ENCODE data around the gene LARGE1. TPM values are rescaled to one million over a fixed set of nuclear protein-coding genes. Genes with fewer than 3 reads are reported as not detected.

Gene LARGE1
- total RNA-seq, 2 donors from 2014 or later = 29.5 to 42.1 TPM

GRCh38 chr22:33884829-33885228 is 35.4 kb downstream of the LARGE1 start:
- no peaks in the 10 kb centered on the region for H3K36me3 ChIP-seq
- no peaks in the 10 kb centered on the region for H3K9me3 ChIP-seq
- DNase-seq (ENCODE audit: low spot score) (no peak), ATAC-seq (ENCODE audit: insufficient number of reproducible peaks, low FRiP score, low read depth) (no peak)
- H3K4me1 ChIP-seq (ENCODE audit: control insufficient read depth in 1 of 2, low read depth in 2 of 2) = peaks cover 7 to 13% of the 10 kb centered on the region in 2 donors
- no peaks in the 10 kb centered on the region for H3K27me3 ChIP-seq (replicated peaks; ENCODE audit: insufficient read depth)
- H3K27ac ChIP-seq = no peak overlapping the region
- no peak for TF ChIP-seq CTCF (IDR thresholded peaks at IDR 0.05)
- H3K4me3 ChIP-seq = no peak overlapping the region

- no peak overlapping the region for H3K4me3 ChIP-seq
- peaks cover 3 to 10% of the 10 kb centered on the region in 2 donors for H3K4me1 ChIP-seq (ENCODE audit: control insufficient read depth in 1 of 2, low read depth in 2 of 2)
- H3K9me3 ChIP-seq = no peaks in the 10 kb centered on the region
- no peak for ATAC-seq (ENCODE audit: insufficient number of reproducible peaks, low FRiP score, low read depth)
- no peak for DNase-seq (ENCODE audit: low spot score)
- no peak for TF ChIP-seq CTCF (IDR thresholded peaks at IDR 0.05)
- H3K36me3 ChIP-seq = no peaks in the 10 kb centered on the region
- H3K27me3 ChIP-seq (replicated peaks; ENCODE audit: insufficient read depth) = no peaks in the 10 kb centered on the region
- no peak overlapping the region for H3K27ac ChIP-seq
These were observed 36.1 kb downstream of the LARGE1 start for GRCh38 chr22:33883961-33884808.

GRCh38 chr22:33883561-33883960 is 36.7 kb downstream of the LARGE1 start:
- H3K27ac ChIP-seq = no peak overlapping the region
- no peak for TF ChIP-seq CTCF (IDR thresholded peaks at IDR 0.05)
- H3K27me3 ChIP-seq (replicated peaks; ENCODE audit: insufficient read depth) = no peaks in the 10 kb centered on the region
- no peaks in the 10 kb centered on the region for H3K36me3 ChIP-seq
- H3K4me3 ChIP-seq = no peak overlapping the region
- ATAC-seq (ENCODE audit: insufficient number of reproducible peaks, low FRiP score, low read depth) (no peak), DNase-seq (ENCODE audit: low spot score) (no peak)
- no peaks in the 10 kb centered on the region for H3K9me3 ChIP-seq
- H3K4me1 ChIP-seq (ENCODE audit: control insufficient read depth in 1 of 2, low read depth in 2 of 2) = peaks cover 0 to 4% of the 10 kb centered on the region in 2 donors

GRCh38 chr22:33882991-33883390 is 37.3 kb downstream of the LARGE1 start:
- H3K4me3 ChIP-seq = no peak overlapping the region
- H3K36me3 ChIP-seq = no peaks in the 10 kb centered on the region
- ATAC-seq (ENCODE audit: insufficient number of reproducible peaks, low FRiP score, low read depth) (no peak), DNase-seq (ENCODE audit: low spot score) (no peak)
- H3K27me3 ChIP-seq (replicated peaks; ENCODE audit: insufficient read depth) = no peaks in the 10 kb centered on the region
- no peaks in the 10 kb centered on the region for H3K9me3 ChIP-seq
- TF ChIP-seq CTCF (IDR thresholded peaks at IDR 0.05) = no peak
- H3K4me1 ChIP-seq (ENCODE audit: control insufficient read depth in 1 of 2, low read depth in 2 of 2) = no peaks in the 10 kb centered on the region
- no peak overlapping the region for H3K27ac ChIP-seq

- no peak for TF ChIP-seq CTCF (IDR thresholded peaks at IDR 0.05)
- ATAC-seq (ENCODE audit: insufficient number of reproducible peaks, low FRiP score, low read depth) = no peak
- no peaks in the 10 kb centered on the region for H3K36me3 ChIP-seq
These were observed 39.3 kb downstream of the LARGE1 start for GRCh38 chr22:33880986-33881385.

More at GRCh38 chr22:33880986-33881385, 39.3 kb downstream of the LARGE1 start:
- H3K4me3 ChIP-seq = no peak overlapping the region
- H3K4me1 ChIP-seq (ENCODE audit: control insufficient read depth in 1 of 2, low read depth in 2 of 2) = no peaks in the 10 kb centered on the region
- H3K27me3 ChIP-seq (replicated peaks; ENCODE audit: insufficient read depth) = no peaks in the 10 kb centered on the region
- H3K27ac ChIP-seq = no peak overlapping the region
- DNase-seq (ENCODE audit: low spot score) = no peak
- H3K9me3 ChIP-seq = no peaks in the 10 kb centered on the region
